OCI-LY7 (cell line): ENCODE data around the gene KRT81.

Experiments
- CTCF ChIP-seq: fragments of 200-600 bp; sonication (generic); conservative IDR thresholded peaks from 2 replicates; pipeline ENCODE4 v1.5.1; 2014; ENCODE audit warnings: mild to moderate bottlenecking, antibody characterized with exemption, low read length, moderate library complexity, mixed read lengths
- EZH2phosphoT487 ChIP-seq: fragments of 200-600 bp; sonication (generic); IDR thresholded peaks from 2 replicates; pipeline ENCODE4 v1.6.1; 2018; ENCODE audit warnings: low read depth, borderline replicate concordance, mild to moderate bottlenecking, mixed run types, antibody characterized with exemption, low read length, moderate library complexity, mixed read lengths

GRCh38 chr12:52271158-52271557 lies 20.2 kb downstream of the KRT81 start:
- TF ChIP-seq CTCF (no peak), EZH2phosphoT487 (no peak)
